Skin epidermis (tissue), 12 donors: ENCODE measurements around the gene ARHGAP18.

Source experiments
- H3K27ac ChIP-seq, 21 experiments: fragments of 200-600 bp; sonication (generic) in 11 of 21; one replicate each; pipeline ENCODE4 v1.5.0; 2020; ENCODE audit warnings: mild to moderate bottlenecking in 3 of 21, inconsistent platforms in 2 of 21, moderate library complexity in 2 of 21
- H3K4me3 ChIP-seq, 7 experiments: fragments of 200-600 bp; sonication (generic) in 2 of 7; one replicate each; pipeline ENCODE4 v1.5.0; 2020; ENCODE audit warnings: inconsistent platforms in 2 of 7, mild to moderate bottlenecking in 2 of 7, moderate library complexity in 1 of 7

The ARHGAP18 gene

GRCh38 chr6:129675669-129676472, 34.1 kb downstream of the ARHGAP18 start:
- Histone ChIP-seq H3K27ac (no peak overlapping the region), H3K4me3 (no peak overlapping the region)

GRCh38 chr6:129673748-129674147, 36.2 kb downstream of the ARHGAP18 start:
- peak overlapping the region in 8 of 21 experiments; percentile 35 to 91 (median 76) for H3K27ac ChIP-seq
- H3K4me3 ChIP-seq = no peak overlapping the region

GRCh38 chr6:129672881-129673631, 36.9 kb downstream of the ARHGAP18 start:
- H3K27ac ChIP-seq = peak overlapping the region in 18 of 21 experiments; percentile 32 to 91 (median 72)
- H3K4me3 ChIP-seq = no peak overlapping the region

GRCh38 chr6:129672341-129672682, 37.7 kb downstream of the ARHGAP18 start:
- Histone ChIP-seq H3K27ac (peak overlapping the region in 18 of 21 experiments; percentile 31 to 91 (median 72)), H3K4me3 (no peak overlapping the region)

GRCh38 chr6:129671442-129672340, 38.3 kb downstream of the ARHGAP18 start:
- Histone ChIP-seq H3K27ac (peak overlapping the region in 18 of 21 experiments; percentile 31 to 91 (median 72)), H3K4me3 (no peak overlapping the region)

- H3K4me3 ChIP-seq = no peak overlapping the region
- H3K27ac ChIP-seq = peak overlapping the region in 2 of 21 experiments; percentile 84 to 91
Observed at GRCh38 chr6:129670634-129671033, 39.3 kb downstream of the ARHGAP18 start.

GRCh38 chr6:129667621-129668020, 42.4 kb downstream of the ARHGAP18 start:
- Histone ChIP-seq H3K4me3 (no peak overlapping the region), H3K27ac (no peak overlapping the region)

GRCh38 chr6:129667034-129667433, 42.9 kb downstream of the ARHGAP18 start:
- H3K4me3 ChIP-seq = no peak overlapping the region
- H3K27ac ChIP-seq = no peak overlapping the region

- Histone ChIP-seq H3K4me3 (no peak overlapping the region), H3K27ac (no peak overlapping the region)
Observed at GRCh38 chr6:129665555-129665954, 44.4 kb downstream of the ARHGAP18 start.

GRCh38 chr6:129663531-129663930, 46.4 kb downstream of the ARHGAP18 start:
- Histone ChIP-seq H3K27ac (no peak overlapping the region), H3K4me3 (no peak overlapping the region)

GRCh38 chr6:129662980-129663431, 47.0 kb downstream of the ARHGAP18 start:
- no peak overlapping the region for H3K4me3 ChIP-seq
- H3K27ac ChIP-seq = peak overlapping the region in 1 of 21 experiments; percentile 11

GRCh38 chr6:129662406-129662766, 47.6 kb downstream of the ARHGAP18 start:
- Histone ChIP-seq H3K4me3 (no peak overlapping the region), H3K27ac (peak overlapping the region in 3 of 21 experiments; percentile 5 to 46 (median 21))

GRCh38 chr6:129661536-129662405, 48.2 kb downstream of the ARHGAP18 start:
- Histone ChIP-seq H3K27ac (peak overlapping the region in 3 of 21 experiments; percentile 5 to 46 (median 21)), H3K4me3 (no peak overlapping the region)

GRCh38 chr6:129660346-129660676, 49.7 kb downstream of the ARHGAP18 start:
- peak overlapping the region in 2 of 21 experiments; percentile 30 to 42 for H3K27ac ChIP-seq
- peak overlapping the region in 1 of 7 experiments; percentile 7 for H3K4me3 ChIP-seq

GRCh38 chr6:129659590-129660345, 50.2 kb downstream of the ARHGAP18 start:
- Histone ChIP-seq H3K4me3 (no peak overlapping the region), H3K27ac (peak overlapping the region in 1 of 21 experiments; percentile 34)

GRCh38 chr6:129659167-129659566, 50.8 kb downstream of the ARHGAP18 start:
- no peak overlapping the region for H3K4me3 ChIP-seq
- no peak overlapping the region for H3K27ac ChIP-seq

GRCh38 chr6:129657483-129657882, 52.5 kb downstream of the ARHGAP18 start:
- H3K4me3 ChIP-seq = no peak overlapping the region
- H3K27ac ChIP-seq = peak overlapping the region in 1 of 21 experiments; percentile 55

- Histone ChIP-seq H3K27ac (no peak overlapping the region), H3K4me3 (no peak overlapping the region)
Observed at GRCh38 chr6:129655334-129655733, 54.6 kb downstream of the ARHGAP18 start.
